HG02852 (cell line): Measurements from ENCODE around the gene NEB.

Experiments used
- ATAC-seq: cut with Tn5 transposase; IDR thresholded peaks from one replicate; pipeline ENCODE4 v1.9.1; 2021; ENCODE audit warnings: mild to moderate bottlenecking, moderate library complexity; ENCODE audit not compliant: unreplicated experiment

Gene NEB, protein sequence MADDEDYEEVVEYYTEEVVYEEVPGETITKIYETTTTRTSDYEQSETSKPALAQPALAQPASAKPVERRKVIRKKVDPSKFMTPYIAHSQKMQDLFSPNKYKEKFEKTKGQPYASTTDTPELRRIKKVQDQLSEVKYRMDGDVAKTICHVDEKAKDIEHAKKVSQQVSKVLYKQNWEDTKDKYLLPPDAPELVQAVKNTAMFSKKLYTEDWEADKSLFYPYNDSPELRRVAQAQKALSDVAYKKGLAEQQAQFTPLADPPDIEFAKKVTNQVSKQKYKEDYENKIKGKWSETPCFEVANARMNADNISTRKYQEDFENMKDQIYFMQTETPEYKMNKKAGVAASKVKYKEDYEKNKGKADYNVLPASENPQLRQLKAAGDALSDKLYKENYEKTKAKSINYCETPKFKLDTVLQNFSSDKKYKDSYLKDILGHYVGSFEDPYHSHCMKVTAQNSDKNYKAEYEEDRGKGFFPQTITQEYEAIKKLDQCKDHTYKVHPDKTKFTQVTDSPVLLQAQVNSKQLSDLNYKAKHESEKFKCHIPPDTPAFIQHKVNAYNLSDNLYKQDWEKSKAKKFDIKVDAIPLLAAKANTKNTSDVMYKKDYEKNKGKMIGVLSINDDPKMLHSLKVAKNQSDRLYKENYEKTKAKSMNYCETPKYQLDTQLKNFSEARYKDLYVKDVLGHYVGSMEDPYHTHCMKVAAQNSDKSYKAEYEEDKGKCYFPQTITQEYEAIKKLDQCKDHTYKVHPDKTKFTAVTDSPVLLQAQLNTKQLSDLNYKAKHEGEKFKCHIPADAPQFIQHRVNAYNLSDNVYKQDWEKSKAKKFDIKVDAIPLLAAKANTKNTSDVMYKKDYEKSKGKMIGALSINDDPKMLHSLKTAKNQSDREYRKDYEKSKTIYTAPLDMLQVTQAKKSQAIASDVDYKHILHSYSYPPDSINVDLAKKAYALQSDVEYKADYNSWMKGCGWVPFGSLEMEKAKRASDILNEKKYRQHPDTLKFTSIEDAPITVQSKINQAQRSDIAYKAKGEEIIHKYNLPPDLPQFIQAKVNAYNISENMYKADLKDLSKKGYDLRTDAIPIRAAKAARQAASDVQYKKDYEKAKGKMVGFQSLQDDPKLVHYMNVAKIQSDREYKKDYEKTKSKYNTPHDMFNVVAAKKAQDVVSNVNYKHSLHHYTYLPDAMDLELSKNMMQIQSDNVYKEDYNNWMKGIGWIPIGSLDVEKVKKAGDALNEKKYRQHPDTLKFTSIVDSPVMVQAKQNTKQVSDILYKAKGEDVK (N-terminal part only)

DNA sequence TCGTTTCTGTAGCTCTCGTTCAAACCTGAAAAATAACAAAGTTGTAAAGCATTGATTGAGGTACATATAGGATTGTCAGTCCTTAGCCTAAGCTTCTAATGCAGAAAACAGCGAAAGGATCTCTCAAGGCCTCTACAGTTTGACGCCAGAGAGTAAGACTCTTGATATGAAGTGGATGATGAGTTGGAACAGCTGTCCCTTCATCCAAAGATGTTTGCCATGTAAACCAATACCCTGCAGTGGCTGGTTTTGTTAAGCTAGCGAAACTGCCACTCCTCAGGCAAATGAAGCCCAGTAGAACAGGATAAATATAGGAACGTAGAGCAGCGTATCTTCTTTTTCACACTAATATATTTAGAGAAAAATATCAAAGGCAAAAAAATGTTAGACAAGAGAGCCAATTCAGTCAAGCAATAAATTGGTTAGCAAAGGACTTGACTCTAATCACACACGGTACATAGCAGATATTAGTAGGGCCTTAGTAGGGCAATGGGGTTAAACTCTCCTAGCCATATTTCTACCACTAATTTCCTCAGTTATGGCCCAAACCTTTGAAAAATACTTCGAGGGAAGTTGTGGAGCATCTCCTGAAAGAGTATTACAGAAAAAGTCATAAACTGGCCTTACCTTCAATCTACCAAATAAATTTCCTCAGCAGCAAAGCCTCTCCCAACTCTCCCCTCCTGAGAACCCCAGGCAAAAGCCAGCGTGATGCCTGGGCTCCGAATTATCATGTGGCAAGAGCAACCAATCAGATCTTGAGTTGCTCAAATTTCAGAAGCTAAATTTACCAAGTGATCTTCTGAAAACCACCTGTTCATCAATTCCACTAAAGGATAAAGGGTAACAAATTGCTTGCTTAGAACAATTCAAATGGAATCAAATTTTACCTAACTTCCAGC lies at the start of gene NEB:
NEB (minus strand) TSS at position 706 of the 902 bp plus-strand sequence. CDS start 1,320 bp downstream, outside the sequence.
- ATAC-seq, result no peak

DNA sequence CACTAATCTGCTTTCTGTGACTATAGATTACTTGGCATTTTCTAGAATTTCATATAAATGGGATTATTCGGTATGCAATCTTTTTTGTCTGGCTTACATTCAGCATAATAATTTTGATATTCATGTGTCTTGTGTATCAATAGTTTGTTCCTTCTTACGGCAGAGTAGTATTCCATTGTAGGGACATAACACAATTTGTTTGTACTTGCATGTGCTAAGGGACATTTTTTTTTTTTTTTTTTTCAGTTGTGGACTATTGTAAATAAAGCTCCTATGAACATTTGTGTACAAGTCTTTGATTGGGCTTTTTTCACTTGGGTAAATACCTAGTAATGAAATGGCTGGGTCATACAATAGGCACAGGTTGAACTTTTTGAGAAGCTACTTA lies 48.9 kb upstream of the NEB start:
- no peak for ATAC-seq

DNA sequence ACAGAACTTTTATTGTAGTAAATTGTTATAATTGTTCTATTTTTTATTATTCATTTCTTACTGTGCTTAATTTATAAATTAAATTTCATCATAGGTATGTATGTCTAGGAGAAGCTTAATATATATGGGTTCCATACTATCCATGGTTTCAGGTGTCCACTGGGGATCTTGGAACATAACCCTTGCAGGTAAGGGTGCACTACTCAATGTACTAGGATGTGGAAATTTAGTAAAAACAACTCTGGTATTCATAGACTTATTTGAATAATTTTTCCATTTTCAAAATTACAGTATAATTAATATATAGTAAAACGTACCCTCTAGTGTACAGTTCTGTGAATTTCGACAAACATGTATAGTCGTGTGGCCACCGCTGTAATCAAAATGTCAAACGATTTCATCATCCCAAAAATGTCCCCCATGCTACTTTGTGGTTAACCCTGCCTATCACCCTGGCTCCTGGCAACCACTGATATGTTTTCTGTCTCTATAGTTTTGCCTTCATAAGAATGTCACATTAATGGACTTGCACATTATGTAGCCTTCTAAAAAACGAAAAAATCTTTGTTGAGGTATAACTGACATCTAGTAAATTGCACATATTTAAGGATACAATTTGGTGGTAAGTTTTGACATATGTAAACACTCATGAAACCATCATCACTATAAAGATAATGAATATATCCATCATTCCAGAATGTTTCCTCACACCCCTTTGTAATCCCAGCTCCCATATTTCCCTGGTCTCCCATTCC lies 48.3 kb upstream of the NEB start:
- no peak for ATAC-seq

DNA sequence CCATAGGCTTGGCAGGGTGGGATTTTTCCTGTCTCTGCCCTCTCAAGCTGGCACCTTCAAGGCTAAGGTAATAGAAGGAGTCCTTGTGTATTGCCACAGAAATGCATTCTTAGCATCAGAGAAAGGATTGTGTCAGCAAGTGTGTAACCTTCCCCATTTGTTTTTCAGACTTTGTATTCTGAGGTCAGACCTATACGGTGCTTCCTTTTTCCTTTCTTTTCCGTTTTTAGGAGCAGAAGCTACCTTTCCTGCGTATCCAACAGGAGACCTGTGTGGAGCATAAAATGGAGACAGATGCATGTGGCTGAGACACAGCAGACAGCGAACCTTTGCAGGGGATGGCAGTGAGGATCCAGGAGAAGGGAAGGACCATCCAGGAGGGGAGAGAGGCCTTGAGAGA lies 47.4 kb upstream of the NEB start:
- ATAC-seq, result no peak

DNA sequence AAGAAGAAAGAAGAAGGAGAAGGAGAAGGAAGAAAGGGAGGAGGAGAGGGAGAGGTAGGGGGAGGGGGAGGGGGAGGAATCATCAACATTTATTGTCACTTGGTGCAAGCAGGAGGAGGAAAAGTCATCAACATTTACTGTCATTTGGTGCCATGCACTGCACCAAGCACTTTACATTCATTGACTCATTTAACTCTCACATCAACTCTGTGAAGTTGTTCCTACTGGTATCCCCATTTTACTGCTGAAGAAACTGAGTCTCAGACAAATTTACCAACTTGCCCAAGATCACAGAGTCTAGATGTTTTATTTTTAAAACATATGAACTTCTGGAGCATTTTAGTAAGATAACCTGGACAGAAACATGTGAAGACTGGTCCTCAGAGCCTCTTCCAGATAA lies 46.7 kb upstream of the NEB start:
- ATAC-seq, result no peak

DNA sequence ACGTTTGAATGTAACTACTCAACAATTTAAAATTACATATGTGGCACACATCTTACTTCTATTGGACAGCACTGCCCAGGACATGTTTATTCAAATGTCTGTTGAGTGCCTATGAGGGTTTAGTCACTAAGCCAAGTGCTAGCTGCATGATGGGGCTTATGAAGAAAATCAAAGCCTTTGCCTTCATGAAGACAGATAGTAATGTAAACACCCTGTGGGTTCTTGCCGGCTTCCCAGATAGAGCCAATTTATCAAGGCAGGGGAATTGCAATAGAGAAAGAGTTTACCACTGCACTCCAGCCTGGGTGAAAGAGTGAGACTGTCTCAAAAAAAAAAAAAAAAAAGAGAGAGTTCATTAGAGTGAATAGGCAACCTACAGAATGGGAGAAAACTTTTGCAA lies 43.7 kb upstream of the NEB start:
- ATAC-seq, result no peak

DNA sequence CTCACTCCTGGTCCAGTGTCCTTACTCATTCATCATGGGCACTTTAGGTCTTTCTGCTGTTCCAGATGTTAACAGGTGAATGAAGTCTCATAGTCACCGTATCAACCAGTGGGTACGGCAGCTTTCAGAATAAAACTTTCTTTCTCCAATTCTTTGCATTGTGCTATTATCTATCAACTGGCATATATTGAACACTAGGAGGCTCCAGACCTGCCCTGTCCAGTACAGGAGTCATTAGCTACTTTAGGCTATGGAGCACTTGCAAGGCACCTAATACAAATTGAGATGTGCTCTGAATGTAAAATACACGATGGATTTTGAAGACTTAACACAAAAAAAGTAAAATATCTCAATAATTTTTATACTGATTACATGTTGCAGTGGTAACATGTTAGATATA lies 43.2 kb upstream of the NEB start:
- ATAC-seq, result no peak

DNA sequence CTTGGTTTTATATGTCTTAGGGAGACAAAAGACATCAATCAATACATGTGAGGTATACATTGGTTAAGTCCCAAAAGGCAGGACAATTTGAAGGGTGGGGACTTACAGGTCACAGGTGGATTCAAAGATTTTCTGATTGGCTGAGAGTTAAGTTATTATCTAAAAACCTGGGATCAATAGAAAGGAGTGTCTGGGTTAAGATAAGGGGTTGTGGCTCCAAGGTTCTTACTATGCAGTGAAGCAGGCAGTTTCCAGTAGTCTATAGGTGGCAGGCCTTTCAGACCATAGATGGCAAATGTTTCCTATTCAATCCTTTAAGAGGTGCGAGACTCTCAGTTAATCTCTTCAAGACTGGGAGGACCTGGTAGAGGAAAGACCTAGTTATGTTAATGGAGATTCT lies 42.1 kb upstream of the NEB start:
- ATAC-seq, result no peak

DNA sequence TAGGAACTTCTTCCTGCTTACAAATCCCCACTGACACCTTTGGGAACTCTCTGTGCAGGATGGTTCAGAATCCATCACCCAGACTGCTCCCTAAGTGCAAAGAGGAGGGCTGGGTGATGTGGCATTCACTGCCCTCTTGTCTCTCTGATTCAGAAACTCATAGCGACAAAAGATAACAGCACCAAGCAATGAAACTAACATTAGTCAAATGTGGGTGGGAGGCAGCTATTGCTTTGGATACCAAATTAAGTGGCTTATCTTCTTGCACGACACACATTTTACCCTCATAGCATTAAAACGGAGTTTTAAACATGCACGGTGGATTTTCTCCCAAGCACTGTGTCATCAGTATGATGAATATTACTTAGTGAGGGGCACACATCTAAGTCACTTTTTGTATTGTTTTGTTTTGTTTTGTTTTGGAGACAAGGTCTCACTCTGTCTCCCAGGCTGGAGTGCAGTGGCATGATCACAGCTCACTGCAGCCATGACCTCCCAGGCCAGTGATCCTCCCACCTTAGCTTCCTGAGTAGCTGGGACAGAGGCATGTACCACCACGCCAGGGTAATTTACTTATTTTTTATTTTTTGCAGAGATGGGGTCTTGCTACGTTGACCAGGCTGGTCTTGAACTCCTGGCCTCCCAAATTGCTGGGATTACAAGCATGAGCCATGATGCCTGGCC lies 40.9 kb upstream of the NEB start:
- ATAC-seq, result no peak

DNA sequence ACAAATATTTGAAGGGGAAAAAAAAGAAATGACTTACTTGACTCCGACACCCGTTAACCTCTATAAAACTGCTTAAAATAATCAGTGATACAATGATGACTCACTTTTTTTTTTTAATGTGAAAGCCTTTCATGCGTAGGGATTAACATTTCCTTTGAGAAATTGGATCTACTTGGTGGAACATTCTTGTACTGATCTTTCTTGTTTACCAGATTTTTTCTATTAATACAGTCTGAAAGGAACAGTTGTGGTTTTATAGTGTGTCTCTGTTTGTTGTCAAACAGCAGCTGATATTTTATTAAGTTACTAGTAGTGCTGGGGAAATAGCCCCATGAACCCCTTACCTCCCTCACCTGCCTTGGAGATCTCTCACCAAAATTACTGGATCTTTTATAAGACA lies 40.2 kb upstream of the NEB start:
- ATAC-seq, result no peak

DNA sequence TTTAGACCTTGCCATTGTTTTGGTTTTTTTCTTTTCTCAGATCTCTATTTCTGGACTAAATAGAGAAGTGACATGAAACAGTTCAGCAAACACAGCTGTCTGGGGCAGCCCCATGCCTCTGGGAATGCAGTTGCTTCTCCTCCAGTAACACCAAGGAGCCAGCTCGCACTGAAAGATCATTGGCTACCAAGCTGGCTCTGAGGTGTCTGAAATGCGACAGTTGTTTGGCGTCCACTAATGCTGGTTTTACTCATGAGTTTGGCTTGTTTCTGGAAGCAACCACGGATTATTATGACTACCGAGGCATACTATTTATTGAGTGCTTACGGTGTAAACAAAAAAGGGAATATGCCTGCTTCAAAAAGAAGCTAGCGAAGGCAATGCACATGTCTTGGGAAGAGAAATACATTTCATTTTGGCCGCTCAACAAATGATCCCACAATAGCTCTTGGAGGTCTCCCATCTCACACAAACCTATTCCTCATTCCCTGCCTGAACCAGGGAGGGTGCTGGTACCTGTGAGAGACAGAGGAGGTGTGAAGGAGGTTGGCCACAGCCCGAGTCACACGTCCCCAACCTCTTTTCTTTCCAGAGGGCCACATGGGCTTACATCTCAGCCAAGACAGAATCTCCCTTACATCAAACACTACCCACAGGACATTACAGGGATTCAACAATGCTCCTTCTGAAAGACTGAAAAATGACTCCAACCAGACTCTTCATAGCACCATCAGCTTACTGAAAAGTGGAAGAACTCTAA lies 37.5 kb upstream of the NEB start:
- peak; percentile 95 for ATAC-seq

DNA sequence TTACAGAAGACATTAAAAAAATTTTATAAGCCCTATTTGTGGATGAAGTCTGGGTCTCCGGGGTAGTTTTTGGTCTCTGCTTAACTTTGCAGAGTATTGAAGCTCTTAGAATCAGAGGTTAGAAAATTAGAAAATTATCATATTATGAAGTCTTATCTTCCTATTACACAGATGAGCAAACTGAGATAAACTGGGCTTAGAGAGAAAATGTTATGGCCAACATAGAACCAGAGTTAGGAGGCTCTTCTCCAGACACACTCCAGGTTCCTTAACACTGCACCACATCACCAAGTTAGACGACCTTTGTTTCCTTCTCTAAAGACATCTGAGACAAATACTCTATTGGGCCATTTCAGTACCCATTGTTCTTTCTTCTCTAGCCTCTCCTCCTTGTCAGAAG lies 36.7 kb upstream of the NEB start:
- no peak for ATAC-seq

DNA sequence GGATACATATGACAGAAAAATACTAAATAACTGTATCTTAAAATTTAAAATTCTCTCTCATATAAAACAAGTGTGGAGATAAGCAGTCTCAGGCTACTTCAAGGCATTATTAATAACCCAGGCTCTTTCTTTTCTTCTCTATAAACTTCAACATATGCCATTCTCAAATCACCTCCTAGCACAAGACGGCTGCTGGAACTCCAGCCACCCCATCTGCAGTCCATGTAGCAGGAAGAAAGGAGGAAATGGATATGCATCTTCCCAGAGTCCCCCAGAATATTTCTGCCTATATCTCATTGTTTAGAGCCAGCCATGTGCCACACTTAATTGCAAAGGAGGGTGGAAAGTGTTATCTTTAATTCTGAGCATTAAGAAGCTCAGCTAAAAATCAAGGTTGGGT lies 35.3 kb upstream of the NEB start:
- ATAC-seq, result no peak

DNA sequence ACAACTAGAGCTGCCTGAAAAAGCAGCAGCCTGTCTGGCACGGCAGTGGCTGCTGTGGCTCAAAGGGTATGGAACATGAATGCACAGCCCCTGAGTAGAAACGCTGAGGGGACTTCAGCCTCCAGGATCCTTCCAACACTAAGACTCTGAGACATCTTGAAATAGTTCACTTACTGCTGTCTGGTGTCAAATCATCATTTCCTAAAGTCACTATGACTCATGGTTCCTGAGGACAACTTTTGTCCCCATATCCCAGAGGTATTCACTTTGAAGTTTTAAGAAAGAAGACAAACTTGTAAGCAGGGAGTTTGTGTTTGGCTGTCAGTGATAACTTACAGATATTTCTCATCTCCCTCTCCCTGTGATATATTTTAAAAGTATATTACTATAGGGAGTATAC lies 33.3 kb upstream of the NEB start:
- no peak for ATAC-seq

DNA sequence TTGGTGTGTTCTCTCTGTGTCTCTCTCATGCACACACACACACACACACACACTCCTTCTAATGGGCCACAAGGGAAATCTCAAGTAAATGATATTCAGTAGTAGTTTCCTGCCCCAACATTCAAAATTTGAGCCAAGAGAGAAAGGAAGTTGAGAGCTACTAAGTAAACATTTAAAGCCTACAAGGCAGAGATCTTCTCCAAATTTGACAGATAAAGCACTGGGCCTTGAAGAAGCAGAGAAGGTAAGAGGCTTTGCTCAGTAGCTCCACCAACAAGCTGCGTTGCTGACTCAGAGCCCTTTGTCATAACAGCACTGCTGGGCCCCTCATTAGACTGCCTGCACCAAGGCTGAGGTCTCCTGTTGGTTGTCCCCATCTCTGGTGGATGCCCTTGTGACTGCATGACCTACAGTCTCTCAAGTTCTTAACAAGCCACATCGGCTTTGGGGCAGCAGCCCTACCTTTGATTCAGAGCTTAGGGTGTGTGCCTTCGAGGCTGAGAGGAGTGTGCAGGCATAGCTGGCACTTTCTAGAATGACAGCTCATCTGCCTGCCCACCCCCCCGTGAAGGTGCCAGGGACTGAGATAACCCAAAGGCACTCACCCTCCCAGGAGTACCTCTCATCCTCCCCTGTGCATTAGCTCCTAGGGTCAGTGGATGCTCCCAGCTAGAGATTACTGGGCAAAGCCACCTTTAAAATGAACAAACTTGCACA lies 32.3 kb upstream of the NEB start:
- ATAC-seq, result peak; percentile 54

DNA sequence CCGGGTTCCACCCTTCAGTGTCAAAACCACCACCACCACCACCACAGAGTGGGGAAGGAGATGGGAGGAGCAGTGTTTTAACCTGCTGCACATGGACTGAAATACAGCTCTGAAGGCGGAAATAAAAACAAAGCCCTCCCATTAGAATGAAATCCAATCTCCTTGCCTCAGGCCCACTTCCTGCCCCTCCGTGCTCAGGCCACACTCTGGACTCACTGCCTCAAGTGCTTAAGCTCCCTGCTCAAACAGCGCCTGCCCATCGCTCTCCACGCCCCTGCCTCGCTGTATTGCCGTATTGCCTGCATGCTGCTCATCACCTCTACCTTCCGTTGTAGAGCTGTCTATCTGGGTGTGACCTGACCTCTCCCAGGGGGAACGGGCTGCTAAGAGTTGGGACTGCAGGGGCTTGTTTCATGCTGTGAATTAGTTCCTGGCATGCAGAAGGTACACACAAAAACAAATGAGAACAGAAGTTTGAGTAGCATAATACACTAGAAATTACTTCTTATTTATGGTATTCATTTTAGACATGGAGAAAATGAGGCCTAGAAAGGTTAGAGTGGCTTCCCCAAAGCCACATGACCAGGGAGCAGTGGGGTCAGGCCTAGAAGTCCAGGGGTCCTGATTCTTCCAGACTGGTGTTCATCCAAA lies 31.6 kb upstream of the NEB start:
- no peak for ATAC-seq

DNA sequence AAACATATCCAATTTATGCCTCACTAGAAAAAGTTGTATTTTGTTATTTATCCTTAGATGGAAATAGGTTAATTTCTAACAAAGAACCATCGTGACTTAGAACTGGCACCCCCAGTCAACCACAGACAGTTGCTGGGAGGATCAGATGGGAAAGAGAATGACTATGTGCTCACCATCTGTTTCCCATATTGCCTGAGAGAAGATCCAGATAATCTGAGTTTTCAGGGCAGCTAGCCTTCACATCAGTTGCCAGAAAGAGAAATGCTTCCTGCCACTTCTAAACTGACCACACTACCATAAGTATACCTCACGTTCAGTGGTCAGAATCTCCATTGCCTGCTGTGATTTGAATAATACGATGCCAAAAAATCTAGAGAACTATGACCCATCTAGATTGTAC lies 28.4 kb upstream of the NEB start:
- no peak for ATAC-seq
